PC-3 (cell line): Measurements from ENCODE around the gene PYGM.

ENCODE experiments used
- EZH2 ChIP-seq: fragments of 300-600 bp; sonication (generic); IDR thresholded peaks from one replicate; pipeline ENCODE4 v1.6.1; 2017; ENCODE audit warnings: antibody characterized with exemption, mild to moderate bottlenecking, low read length; ENCODE audit not compliant: unreplicated experiment
- TF ChIP-seq, protein P1 (sequence below): fragments of 300-600 bp; sonication (generic); conservative IDR thresholded peaks from 2 replicates; pipeline ENCODE4 v1.5.1; 2017; ENCODE audit warnings: antibody characterized with exemption, low read depth, mild to moderate bottlenecking, low read length

DNA sequence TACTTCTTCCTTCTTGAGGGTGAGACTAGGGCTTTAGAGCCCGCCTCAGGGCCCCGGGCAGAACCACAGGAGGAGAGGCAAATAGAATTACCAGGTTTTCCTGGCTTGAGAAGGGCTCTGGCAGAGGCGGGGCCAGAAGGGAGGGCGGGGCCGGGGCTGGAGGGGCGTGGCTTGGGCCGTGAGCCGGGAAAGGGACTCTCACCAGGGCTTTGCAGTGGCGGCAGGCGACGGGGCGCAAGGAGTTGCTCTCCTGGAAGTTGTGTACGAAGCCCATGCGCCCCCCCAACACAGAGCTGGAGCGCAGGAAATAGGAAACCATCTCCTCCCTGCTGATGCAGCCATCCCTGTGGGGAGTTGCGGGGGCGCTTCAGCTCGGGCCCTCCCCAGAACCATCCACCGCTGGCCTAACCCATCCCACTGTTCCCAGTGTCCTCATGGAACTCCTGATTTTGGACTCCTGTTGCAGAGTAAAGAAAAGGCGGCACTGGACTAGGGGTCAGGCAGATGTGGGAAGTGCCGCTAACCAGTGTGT lies 29.9 kb downstream of the PYGM start:
- TF ChIP-seq, protein P1, sequence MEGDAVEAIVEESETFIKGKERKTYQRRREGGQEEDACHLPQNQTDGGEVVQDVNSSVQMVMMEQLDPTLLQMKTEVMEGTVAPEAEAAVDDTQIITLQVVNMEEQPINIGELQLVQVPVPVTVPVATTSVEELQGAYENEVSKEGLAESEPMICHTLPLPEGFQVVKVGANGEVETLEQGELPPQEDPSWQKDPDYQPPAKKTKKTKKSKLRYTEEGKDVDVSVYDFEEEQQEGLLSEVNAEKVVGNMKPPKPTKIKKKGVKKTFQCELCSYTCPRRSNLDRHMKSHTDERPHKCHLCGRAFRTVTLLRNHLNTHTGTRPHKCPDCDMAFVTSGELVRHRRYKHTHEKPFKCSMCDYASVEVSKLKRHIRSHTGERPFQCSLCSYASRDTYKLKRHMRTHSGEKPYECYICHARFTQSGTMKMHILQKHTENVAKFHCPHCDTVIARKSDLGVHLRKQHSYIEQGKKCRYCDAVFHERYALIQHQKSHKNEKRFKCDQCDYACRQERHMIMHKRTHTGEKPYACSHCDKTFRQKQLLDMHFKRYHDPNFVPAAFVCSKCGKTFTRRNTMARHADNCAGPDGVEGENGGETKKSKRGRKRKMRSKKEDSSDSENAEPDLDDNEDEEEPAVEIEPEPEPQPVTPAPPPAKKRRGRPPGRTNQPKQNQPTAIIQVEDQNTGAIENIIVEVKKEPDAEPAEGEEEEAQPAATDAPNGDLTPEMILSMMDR, result no peak
- TF ChIP-seq EZH2, result no peak
